DOHH2 (cell line): Measurements from ENCODE around the gene KRT2.

Source experiments
- H3F3A ChIP-seq: fragments of 200-600 bp; sonication (generic), shearing (Covaris generic); 2 replicates; pipeline ENCODE4 v1.6.0; 2016; ENCODE audit warnings: antibody characterized with exemption, mild to moderate bottlenecking; ENCODE audit not compliant: control insufficient read depth, insufficient read depth
- H3K27ac ChIP-seq: fragments of 200-600 bp; sonication (generic); 2 replicates; pipeline ENCODE4 v1.5.1; 2014; ENCODE audit warnings: low read depth, mild to moderate bottlenecking, low read length, moderate library complexity
- H3K27me3 ChIP-seq: fragments of 200-600 bp; sonication (generic); 2 replicates; pipeline ENCODE4 v1.6.1; 2014; ENCODE audit warnings: mild to moderate bottlenecking, low read length, mixed read lengths; ENCODE audit not compliant: control insufficient read depth
- H3K36me3 ChIP-seq: fragments of 200-600 bp; sonication (generic); 2 replicates; pipeline ENCODE4 v1.6.1; 2014; ENCODE audit warnings: mild to moderate bottlenecking, low read length, moderate library complexity, mixed read lengths; ENCODE audit not compliant: control insufficient read depth
- H3K4me1 ChIP-seq: fragments of 200-600 bp; sonication (generic); 2 replicates; pipeline ENCODE4 v1.6.1; 2014; ENCODE audit warnings: mild to moderate bottlenecking, low read length, mixed read lengths; ENCODE audit not compliant: control insufficient read depth
- H3K4me2 ChIP-seq: fragments of 200-600 bp; sonication (generic); 2 replicates; pipeline ENCODE4 v1.6.0; 2014; ENCODE audit warnings: mild to moderate bottlenecking, low read length, moderate library complexity
- H3K4me3 ChIP-seq: fragments of 200-600 bp; sonication (generic); 2 replicates; pipeline ENCODE4 v1.5.1; 2014; ENCODE audit warnings: mild to moderate bottlenecking, low read length, mixed read lengths
- H3K79me2 ChIP-seq: fragments of 200-600 bp; sonication (generic); 2 replicates; pipeline ENCODE4 v1.6.1; 2014; ENCODE audit warnings: mild to moderate bottlenecking, low read length, mixed read lengths; ENCODE audit not compliant: control insufficient read depth
- H3K9me2 ChIP-seq: fragments of 200-600 bp; sonication (generic); replicated peaks from 2 replicates; pipeline ENCODE4 v1.6.1; 2014; ENCODE audit warnings: mild to moderate bottlenecking, low read length, mixed read lengths; ENCODE audit not compliant: control insufficient read depth
- H3K9me3 ChIP-seq: fragments of 200-600 bp; sonication (generic); 2 replicates; pipeline ENCODE4 v1.6.1; 2014; ENCODE audit warnings: antibody characterized with exemption, low read length, mixed read lengths; ENCODE audit not compliant: control insufficient read depth, insufficient read depth
- H4K20me1 ChIP-seq: fragments of 200-600 bp; sonication (generic); 2 replicates; pipeline ENCODE4 v1.6.0; 2014; ENCODE audit warnings: low read depth, mild to moderate bottlenecking, antibody characterized with exemption, low read length, moderate library complexity; ENCODE audit not compliant: control insufficient read depth, insufficient read depth
- CTCF ChIP-seq: fragments of 200-600 bp; sonication (generic); IDR thresholded peaks from one replicate; pipeline ENCODE4 v1.5.1; 2014; ENCODE audit warnings: antibody characterized with exemption, mild to moderate bottlenecking, low read depth, low read length; ENCODE audit not compliant: poor library complexity, severe bottlenecking
- EZH2phosphoT487 ChIP-seq: fragments of 200-600 bp; sonication (generic); IDR thresholded peaks from 2 replicates; pipeline ENCODE4 v1.6.1; 2017; ENCODE audit warnings: borderline replicate concordance, mild to moderate bottlenecking, antibody characterized with exemption, low read length, moderate library complexity, mixed read lengths

The KRT2 gene

GRCh38 chr12:52631676-52632459, 20.1 kb downstream of the KRT2 start:
- Histone ChIP-seq H3K36me3 (no peaks in the 10 kb centered on the region), H3K9me2 (no peaks in the 10 kb centered on the region), H3K27me3 (peaks cover 2% of the 10 kb centered on the region), H3K79me2 (no peaks in the 10 kb centered on the region), H3K4me3 (no peak overlapping the region), H4K20me1 (no peaks in the 10 kb centered on the region), H3K9me3 (no peaks in the 10 kb centered on the region), H3K4me1 (no peaks in the 10 kb centered on the region), H3K27ac (no peak overlapping the region), H3K4me2 (no peak overlapping the region), H3F3A (no peaks in the 10 kb centered on the region)
- TF ChIP-seq EZH2phosphoT487, result no peak

DNA sequence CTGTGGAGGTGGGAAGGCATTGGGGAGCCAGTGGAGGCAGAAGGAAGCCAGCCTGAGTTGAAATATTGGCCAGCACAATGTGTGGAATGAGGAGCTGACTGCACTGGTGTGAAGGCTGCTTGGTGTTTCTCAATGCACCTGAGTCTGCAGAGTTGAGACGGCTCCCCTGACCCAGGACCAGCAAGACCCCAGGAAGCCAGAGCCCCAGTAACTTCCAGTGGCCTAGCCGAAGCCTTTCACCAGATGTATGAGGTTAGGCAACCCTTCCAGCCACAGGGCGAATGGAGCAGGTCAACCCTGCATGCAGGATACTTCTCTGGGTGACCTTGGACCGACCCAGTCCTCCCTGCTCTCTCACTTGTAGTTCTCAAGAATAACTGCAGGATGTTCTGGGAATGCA, 20.7 kb downstream of the KRT2 start:
- no peaks in the 10 kb centered on the region for H3K9me3 ChIP-seq
- H3F3A ChIP-seq, result no peaks in the 10 kb centered on the region
- H3K36me3 ChIP-seq, result no peaks in the 10 kb centered on the region
- H3K4me2 ChIP-seq, result no peak overlapping the region
- no peaks in the 10 kb centered on the region for H3K9me2 ChIP-seq
- TF ChIP-seq CTCF, result no peak
- TF ChIP-seq EZH2phosphoT487, result no peak
- peaks cover 6% of the 10 kb centered on the region; the same call in 1 of the 2 replicates for H3K27me3 ChIP-seq
- no peak overlapping the region for H3K27ac ChIP-seq
- no peaks in the 10 kb centered on the region for H3K79me2 ChIP-seq
- no peaks in the 10 kb centered on the region for H4K20me1 ChIP-seq
- H3K4me3 ChIP-seq, result no peak overlapping the region
- no peaks in the 10 kb centered on the region for H3K4me1 ChIP-seq

GRCh38 chr12:52630599-52631200, 21.3 kb downstream of the KRT2 start:
- Histone ChIP-seq H4K20me1 (no peaks in the 10 kb centered on the region), H3F3A (no peaks in the 10 kb centered on the region), H3K9me2 (no peaks in the 10 kb centered on the region), H3K4me1 (no peaks in the 10 kb centered on the region), H3K79me2 (no peaks in the 10 kb centered on the region), H3K27me3 (peaks cover 9% of the 10 kb centered on the region; the same call in 1 of the 2 replicates), H3K4me2 (no peak overlapping the region), H3K27ac (no peak overlapping the region), H3K9me3 (no peaks in the 10 kb centered on the region), H3K4me3 (no peak overlapping the region), H3K36me3 (no peaks in the 10 kb centered on the region)
- TF ChIP-seq CTCF (no peak), EZH2phosphoT487 (no peak)

DNA sequence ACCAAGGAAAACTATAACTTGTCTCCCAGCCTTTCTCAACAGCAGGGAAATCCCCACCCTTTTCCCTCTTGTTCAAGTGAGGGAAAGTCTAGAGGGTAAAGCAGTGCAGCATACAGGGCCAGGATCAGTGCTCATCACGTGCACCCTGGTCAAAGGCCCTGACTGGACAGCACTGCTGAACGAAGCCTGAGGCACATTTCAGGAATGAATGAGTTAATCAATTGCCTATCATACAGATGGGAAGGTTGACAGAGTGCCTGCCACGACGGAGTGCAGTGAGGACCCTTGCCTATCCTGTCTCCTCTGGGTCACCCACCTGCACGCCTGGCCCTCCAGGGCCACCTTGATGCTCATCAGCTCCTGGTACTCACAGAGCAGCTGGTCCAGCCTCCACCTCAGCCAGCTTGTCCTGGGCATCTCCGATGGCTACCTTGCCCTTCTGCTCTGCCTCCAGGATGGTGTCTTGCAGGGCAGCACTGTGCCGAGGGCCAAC, 22.0 kb downstream of the KRT2 start:
- H3F3A ChIP-seq, result no peaks in the 10 kb centered on the region
- no peak overlapping the region for H3K4me2 ChIP-seq
- TF ChIP-seq CTCF (no peak), EZH2phosphoT487 (no peak)
- no peaks in the 10 kb centered on the region for H4K20me1 ChIP-seq
- no peak overlapping the region for H3K4me3 ChIP-seq
- no peaks in the 10 kb centered on the region for H3K9me3 ChIP-seq
- peaks cover 11% of the 10 kb centered on the region; the same call in 1 of the 2 replicates for H3K27me3 ChIP-seq
- no peaks in the 10 kb centered on the region for H3K9me2 ChIP-seq
- no peak overlapping the region for H3K27ac ChIP-seq
- H3K4me1 ChIP-seq, result no peaks in the 10 kb centered on the region
- H3K79me2 ChIP-seq, result no peaks in the 10 kb centered on the region
- H3K36me3 ChIP-seq, result no peaks in the 10 kb centered on the region
